Daoy (cell line): ENCODE data around the gene ABCC4. TPM values are rescaled to one million over a fixed set of nuclear protein-coding genes. Genes with fewer than 3 reads are reported as not detected.

Source experiments
- DNase-seq: peaks from one replicate; pipeline ENCODE4 v3.0.0-alpha.2; 2015; ENCODE audit warnings: low read depth
- total RNA-seq: library from RNA; depleted of rRNA; stranded (reverse); fragments of >200 nt; shearing (Covaris generic); gene quantifications from 2 replicates; pipeline ENCODE4 v1.2.3, GENCODE V29; 2014

The ABCC4 gene
- total RNA-seq, 1 experiment from 2014 or later = 10.8 TPM

DNA sequence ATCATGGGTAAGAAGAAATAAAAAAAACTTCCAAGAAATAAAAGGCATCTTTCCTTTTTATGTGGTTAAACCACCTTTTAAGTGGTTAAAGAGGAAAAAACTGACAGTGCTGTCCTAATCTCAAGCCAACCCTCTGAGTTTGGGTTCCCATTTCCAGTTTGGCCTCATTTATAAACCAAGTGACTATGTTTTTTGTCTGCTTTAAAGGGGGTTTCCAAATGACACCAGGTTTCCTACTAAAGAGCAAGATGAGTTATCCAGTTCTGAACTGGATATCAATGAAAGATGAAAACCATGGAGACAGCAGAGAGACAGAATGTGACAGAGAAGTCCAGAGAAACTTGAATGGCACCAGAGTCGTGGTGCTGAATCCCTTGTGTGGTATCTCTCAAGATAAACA, 251.5 kb downstream of the ABCC4 start:
- DNase-seq = no peak

DNA sequence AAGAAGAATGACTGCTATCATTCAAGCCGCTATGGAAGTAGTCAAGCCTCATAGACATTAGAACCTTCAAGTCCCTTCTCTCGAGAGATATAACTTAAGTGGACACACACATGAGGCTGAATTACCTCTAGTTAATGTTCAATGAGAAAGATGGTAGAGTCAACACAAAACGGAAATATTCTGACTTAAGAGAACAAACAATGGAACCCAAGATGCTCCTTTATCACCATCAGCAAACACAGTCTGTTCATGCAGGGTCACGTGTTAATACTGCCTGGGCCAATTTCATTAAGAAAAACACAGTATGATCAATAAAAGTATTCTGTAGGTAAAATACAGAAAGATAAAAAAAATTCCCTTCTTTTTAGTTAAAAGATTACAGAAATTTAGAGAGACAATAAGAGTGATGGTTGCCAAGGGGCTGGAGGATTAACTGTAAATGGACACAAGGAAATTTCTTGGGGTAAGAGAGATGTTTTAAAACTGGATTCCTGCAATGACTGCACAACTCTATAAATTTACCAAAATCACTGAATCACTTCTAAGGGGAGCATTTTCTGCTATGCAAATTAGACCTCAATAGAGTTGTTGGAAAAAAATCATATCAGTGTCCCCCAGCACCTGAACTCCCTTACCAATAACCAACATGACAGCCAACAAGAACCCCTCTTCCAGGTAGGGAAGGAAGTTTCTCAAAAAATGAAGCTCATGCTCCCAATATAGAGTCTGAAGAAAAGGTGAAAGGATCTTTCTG, 256.6 kb downstream of the ABCC4 start:
- no peak for DNase-seq

- DNase-seq = no peak
Measured at GRCh38 chr13:95039415-95039814, 261.8 kb downstream of the ABCC4 start.

DNA sequence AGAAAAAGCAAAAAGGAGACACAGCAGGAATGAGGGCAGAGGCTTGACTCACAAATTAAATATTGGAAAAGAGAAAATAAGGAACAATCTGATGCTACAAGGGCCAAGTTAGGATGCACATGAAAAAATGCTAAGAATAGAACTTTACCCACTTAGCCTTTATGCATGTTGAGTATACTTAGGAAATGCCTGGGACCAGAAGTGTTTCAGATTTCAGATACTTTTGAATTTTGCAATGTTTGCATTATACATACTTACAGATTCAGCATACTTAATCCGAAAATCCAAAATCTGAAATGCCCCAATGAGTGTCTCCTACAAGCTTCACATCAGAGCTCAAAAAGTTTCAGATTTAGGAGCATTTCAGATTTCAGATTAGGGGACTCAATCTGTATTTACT, 262.3 kb downstream of the ABCC4 start:
- DNase-seq = no peak

GRCh38 chr13:95035311-95036109, 265.7 kb downstream of the ABCC4 start:
- no peak for DNase-seq

DNA sequence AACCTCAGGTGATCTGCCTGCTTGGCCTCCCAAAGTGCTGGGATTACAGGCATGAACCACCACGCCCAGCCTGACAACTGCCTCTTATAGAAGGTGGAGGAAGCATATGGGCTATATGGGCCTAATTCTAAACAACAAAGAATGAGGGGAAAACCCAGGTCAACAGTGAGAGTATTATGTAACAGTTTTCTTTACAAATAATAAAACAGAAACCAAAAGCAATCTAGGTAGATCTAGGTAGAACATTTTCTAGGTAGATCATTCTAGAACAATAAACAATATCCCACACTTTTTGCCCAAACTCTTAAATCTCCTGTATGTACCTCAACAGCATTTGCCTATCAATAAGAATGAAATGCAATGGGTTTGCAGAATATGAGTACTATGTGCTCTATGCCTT, 267.4 kb downstream of the ABCC4 start:
- DNase-seq = no peak

DNA sequence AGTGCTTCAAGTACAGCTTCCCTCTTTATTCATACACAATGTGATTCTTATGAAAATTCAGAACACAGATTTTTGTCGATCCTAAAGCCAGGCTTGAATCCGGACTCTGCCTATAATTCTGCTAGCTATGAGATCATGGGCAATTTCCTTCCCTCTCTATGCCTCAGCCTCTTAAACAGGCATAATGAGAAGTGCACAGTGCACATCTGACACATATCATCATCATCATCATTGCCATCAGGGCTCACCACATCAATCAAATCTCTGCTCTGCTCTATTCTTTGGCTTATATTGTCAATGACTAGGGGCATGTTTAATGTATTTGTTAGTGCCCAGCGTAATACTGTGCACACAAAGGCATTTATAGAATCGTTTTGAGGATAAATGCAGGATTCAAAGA, 269.1 kb downstream of the ABCC4 start:
- no peak for DNase-seq

GRCh38 chr13:95030821-95031343, 270.4 kb downstream of the ABCC4 start:
- DNase-seq = no peak

GRCh38 chr13:95027638-95028037, 273.6 kb downstream of the ABCC4 start:
- no peak for DNase-seq

DNA sequence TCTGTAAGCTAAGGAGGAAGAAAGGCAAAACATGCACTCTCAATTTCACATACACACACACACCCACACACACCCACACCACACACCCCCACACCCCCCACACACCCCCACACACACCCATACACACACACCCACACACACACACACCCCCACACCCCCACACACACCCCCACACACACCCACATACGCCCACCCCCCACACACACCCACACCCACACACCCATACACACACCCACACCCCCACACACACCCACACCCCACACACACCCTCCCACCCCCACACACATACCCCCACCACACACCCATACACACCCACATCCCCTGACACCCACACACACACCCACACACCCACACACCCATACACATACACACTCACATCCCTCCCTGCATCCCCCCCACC, 276.1 kb downstream of the ABCC4 start:
- no peak for DNase-seq

- DNase-seq = no peak
Measured at GRCh38 chr13:95023405-95023804, 277.8 kb downstream of the ABCC4 start.

GRCh38 chr13:95020298-95020987, 280.8 kb downstream of the ABCC4 start:
- DNase-seq = no peak

DNA sequence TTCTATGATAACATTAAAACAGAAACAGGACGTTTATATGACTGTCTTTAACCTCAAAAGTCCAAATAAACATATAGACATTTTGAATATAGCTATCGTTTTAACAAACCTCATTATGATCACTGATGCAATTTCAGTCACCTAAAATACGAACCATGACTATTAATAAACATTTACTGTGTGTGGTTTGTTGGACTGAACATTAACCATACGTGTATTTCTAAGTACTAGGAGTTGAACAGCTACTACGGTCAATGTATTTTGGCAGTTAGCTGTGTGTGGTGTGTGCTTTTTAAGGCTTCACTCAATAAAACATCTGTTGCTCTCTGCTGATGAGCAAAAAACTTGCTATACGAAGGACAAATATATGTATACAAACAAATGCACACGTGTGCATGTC, 281.4 kb downstream of the ABCC4 start:
- DNase-seq = no peak

- DNase-seq = no peak
Measured at GRCh38 chr13:95007322-95007721, 293.9 kb downstream of the ABCC4 start.

DNA sequence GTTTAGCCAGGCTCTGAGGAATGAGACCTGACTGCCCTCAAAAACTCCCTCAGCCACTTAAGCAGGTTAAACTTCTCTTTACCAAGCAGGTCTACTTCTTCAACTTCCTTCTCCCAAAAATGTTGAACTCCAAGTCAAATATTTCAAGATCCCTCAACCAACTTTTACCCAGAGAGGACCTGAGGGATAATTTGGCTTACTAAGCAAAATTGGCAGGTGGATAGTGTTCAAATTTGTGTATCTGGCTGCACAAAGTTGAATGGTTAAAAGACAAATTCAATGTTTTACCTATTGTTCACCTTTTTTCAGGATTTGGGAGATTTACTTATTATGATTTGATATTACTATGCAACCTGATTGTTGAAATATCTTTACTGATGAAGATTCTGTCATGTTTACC, 296.0 kb downstream of the ABCC4 start:
- no peak for DNase-seq

DNA sequence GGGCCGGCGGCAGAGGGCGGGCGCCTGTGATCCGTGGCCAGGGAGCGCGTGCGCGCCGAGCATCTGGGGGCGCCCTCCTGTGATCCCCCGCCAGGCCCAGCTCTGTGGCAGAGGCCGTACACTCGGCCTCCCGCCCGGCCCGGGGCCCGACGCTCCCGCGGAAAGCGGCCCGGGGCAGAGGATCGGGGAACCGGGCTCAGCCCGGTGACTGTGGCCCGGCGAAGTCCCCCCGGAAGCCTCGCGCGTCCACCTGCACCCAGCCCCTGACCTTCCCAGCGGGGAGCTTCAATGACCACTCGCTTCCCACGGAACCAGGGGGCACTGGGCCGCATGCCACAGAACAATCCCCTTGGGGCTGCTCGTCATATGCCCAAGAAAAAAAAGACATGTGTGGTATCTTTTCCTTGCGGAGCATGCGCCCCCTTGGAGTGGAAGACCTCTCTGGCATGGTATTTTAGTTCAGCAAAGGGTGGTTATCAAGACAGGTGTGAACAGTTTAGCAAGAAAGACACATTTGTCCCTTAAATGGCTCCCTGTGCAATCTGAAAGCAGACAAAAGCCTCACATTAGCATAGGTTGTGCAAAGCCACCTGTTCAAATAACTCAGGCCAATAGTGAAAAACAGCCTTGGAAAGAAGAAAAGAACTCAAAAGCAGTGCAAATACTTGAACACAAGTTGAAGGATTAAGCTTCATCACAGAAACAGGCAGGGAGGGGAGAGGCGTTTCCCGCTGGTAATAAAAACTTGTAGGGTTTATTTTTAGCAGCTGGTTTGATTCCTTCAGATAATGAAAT, 298.0 kb downstream of the ABCC4 start:
- DNase-seq = peak; percentile 17

- DNase-seq = no peak
Measured at GRCh38 chr13:95002126-95002525, 299.1 kb downstream of the ABCC4 start.

DNA sequence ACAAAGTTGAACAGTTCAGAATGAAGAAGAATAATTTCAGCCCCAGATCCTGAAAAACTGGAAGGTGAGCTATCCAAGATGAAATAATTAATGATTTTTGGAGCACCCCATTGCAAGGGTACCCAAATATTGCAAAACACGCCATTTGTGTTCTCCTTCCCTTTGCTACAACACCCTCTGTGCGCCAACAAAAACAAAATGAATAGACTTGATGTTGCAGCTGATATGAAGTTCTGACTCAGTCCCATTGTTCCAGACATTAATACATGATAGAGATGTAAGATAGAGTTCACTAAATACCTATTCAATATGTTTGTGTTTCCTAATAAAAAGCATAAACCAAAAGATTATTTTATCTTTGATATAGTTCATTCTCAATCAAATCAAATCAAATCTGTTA, 301.4 kb downstream of the ABCC4 start:
- no peak for DNase-seq

- DNase-seq = no peak
Measured at GRCh38 chr13:94997126-94997525, 304.1 kb downstream of the ABCC4 start.

DNA sequence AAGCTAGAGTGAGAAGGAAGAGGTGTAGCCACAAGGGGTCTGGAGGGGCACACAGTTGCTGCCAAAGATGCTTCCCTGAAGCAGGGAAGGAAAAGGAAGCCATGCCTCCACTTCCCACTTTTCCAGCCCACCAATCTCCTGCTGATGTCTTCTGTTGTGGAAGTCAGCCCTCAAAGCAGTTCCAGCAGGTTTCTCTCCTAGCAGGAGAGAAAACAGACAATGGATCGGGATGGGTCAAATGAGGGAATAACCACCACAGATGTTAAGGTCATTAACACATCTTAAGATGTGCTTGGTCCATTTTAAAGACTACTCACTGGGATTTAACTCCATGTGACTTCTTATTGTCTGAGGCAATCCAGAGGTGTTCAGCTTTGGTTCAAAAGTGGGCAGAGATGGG, 304.8 kb downstream of the ABCC4 start:
- DNase-seq = no peak

DNA sequence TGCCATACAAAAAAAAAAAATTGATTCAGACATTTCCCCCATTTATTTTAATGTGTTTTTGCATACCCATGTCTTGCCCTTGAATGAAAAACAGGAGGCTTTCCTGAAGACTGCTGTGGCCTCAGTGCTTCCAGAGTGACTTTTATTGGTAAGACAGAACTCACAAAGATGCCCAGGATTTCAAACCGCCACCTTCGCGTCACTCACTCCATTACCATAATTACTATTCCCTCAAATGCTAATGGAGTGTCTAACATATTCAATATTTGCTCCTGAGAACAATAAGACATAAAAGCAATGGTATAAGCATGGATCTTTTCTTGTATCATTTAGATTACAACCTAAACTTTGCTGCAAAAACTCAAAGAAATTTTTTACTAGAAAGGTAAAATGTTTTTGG, 306.7 kb downstream of the ABCC4 start:
- no peak for DNase-seq

DNA sequence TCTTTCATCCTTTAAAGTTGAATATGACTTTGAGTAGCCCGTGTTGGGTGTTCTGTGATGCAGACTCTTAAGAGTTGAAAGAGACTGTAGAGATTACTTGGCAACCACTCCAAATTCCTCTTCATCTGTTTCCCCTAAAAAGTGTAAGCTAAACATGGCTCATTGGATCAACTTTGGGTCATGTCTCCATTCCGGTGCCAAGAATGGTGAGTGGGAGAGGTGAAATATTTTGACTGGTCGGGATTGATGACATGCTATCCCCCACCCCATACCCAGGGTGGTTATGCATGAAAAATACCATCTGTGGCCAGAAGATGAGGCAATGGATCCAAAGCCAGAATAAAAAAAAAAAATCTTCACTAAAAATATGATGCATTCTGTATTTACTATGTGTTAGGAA, 307.6 kb downstream of the ABCC4 start:
- DNase-seq = no peak
